WERI-Rb-1 (cell line): ENCODE results near the gene NCAPG.
"Not testable (repeated sequence)": the region's sequence is repeated elsewhere in the genome, so short reads cannot be mapped to it uniquely, and the experiment has no call there.

Source experiments
- DNase-seq: peaks from one replicate; pipeline ENCODE4 v3.0.0-alpha.2; 2020
- H3K27ac ChIP-seq: fragments of 250-450 bp; sonication (Bioruptor Pico); 2 replicates; pipeline ENCODE4 v1.5.1; 2020; ENCODE audit warnings: mild to moderate bottlenecking, moderate library complexity
- H3K27me3 ChIP-seq: fragments of 250-450 bp; sonication (Bioruptor Pico); 2 replicates; pipeline ENCODE4 v1.5.1; 2021; ENCODE audit warnings: mild to moderate bottlenecking, low read depth, moderate library complexity; ENCODE audit not compliant: insufficient read depth, severe bottlenecking
- H3K36me3 ChIP-seq: fragments of 250-450 bp; sonication (Bioruptor Pico); 2 replicates; pipeline ENCODE4 v1.5.1; 2020; ENCODE audit warnings: mild to moderate bottlenecking, moderate library complexity
- H3K4me3 ChIP-seq: 2 replicates; pipeline ENCODE4 v1.5.1; 2011; ENCODE audit warnings: low read depth, mild to moderate bottlenecking, control low read depth, low read length
- H3K9me3 ChIP-seq: fragments of 250-450 bp; sonication (Bioruptor Pico); 2 replicates; pipeline ENCODE4 v1.5.1; 2021; ENCODE audit warnings: mild to moderate bottlenecking, moderate library complexity; ENCODE audit not compliant: severe bottlenecking
- TF ChIP-seq, protein P1 (sequence below): IDR thresholded peaks from 2 replicates; pipeline ENCODE4 v1.5.1; 2011; ENCODE audit warnings: low read depth, mild to moderate bottlenecking, control low read depth, inconsistent platforms, low read length

The NCAPG gene

GRCh38 chr4:17814140-17814539 is 3.4 kb downstream of the NCAPG start:
- Histone ChIP-seq H3K36me3 (peaks cover 78% of the 10 kb centered on the region), H3K4me3 (no peak overlapping the region), H3K27ac (no peak overlapping the region), H3K9me3 (no peaks in the 10 kb centered on the region), H3K27me3 (no peaks in the 10 kb centered on the region)
- DNase-seq = no peak
- TF ChIP-seq, protein P1, sequence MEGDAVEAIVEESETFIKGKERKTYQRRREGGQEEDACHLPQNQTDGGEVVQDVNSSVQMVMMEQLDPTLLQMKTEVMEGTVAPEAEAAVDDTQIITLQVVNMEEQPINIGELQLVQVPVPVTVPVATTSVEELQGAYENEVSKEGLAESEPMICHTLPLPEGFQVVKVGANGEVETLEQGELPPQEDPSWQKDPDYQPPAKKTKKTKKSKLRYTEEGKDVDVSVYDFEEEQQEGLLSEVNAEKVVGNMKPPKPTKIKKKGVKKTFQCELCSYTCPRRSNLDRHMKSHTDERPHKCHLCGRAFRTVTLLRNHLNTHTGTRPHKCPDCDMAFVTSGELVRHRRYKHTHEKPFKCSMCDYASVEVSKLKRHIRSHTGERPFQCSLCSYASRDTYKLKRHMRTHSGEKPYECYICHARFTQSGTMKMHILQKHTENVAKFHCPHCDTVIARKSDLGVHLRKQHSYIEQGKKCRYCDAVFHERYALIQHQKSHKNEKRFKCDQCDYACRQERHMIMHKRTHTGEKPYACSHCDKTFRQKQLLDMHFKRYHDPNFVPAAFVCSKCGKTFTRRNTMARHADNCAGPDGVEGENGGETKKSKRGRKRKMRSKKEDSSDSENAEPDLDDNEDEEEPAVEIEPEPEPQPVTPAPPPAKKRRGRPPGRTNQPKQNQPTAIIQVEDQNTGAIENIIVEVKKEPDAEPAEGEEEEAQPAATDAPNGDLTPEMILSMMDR = no peak

- Histone ChIP-seq H3K36me3 (peaks cover 82% of the 10 kb centered on the region), H3K27me3 (no peaks in the 10 kb centered on the region), H3K27ac (no peak overlapping the region), H3K9me3 (no peaks in the 10 kb centered on the region), H3K4me3 (no peak overlapping the region)
- DNase-seq = no peak
- TF ChIP-seq, protein P1 = no peak
Observed at GRCh38 chr4:17816142-17816541, 5.4 kb downstream of the NCAPG start.

DNA sequence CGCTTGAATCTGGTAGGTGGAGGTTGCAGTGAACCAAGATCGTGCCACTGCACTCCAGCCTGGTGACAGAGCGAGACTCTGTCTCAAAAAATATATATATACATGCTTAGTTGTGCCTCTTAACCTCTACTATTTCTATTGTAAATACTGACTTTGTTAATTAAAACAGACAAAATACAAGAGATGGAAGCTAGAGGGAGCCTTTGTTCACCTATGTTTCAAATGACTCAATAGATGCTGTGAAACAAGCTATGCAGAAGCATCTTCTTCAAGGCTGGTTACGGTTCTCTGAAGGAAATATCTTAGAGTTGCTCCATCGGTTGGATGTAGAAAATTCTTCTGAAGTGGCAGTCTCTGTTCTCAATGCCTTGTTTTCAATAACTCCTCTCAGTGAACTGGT is 6.2 kb downstream of the NCAPG start:
- H3K4me3 ChIP-seq = no peak overlapping the region
- peaks cover 80% of the 10 kb centered on the region for H3K36me3 ChIP-seq
- H3K9me3 ChIP-seq = no peaks in the 10 kb centered on the region
- no peak for DNase-seq
- H3K27me3 ChIP-seq = no peaks in the 10 kb centered on the region
- no peak overlapping the region for H3K27ac ChIP-seq
- TF ChIP-seq, protein P1 = peak; percentile 49

- Histone ChIP-seq H3K4me3 (no peak overlapping the region), H3K27me3 (no peaks in the 10 kb centered on the region), H3K27ac (no peak overlapping the region), H3K9me3 (no peaks in the 10 kb centered on the region), H3K36me3 (peaks cover 84% of the 10 kb centered on the region)
- TF ChIP-seq, protein P1 = no peak
- no peak for DNase-seq
Observed at GRCh38 chr4:17823871-17824669, 13.3 kb downstream of the NCAPG start.

DNA sequence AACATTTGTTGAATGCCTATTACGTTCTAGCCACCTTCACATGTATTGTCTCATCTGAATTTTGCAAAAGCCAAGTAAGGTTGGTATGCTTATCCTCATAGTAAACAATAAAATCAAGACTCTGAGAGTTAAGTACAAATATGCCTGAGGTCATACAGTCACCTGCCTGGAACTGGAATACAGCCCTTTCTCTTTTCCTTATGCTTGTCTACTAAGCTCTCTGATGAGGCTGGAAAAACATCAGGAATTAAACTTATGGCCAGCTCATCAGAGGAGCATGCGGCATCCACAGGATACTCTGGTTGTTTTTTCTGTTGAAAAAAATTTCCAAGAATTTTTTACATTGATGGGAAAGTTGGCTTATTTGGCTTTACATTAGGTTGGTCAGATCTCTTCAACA is 35.5 kb downstream of the NCAPG start:
- no peaks in the 10 kb centered on the region for H3K27me3 ChIP-seq
- no peak overlapping the region for H3K4me3 ChIP-seq
- no peak overlapping the region for H3K27ac ChIP-seq
- H3K9me3 ChIP-seq = peaks cover 14% of the 10 kb centered on the region
- TF ChIP-seq, protein P1 = no peak
- H3K36me3 ChIP-seq = peaks cover 57% of the 10 kb centered on the region
- DNase-seq = no peak

- not testable (repeated sequence) for H3K27ac ChIP-seq, DNase-seq, H3K27me3 ChIP-seq, H3K4me3 ChIP-seq
- Histone ChIP-seq H3K9me3 (peaks cover 14% of the 10 kb centered on the region), H3K36me3 (peaks cover 18% of the 10 kb centered on the region)
Observed at GRCh38 chr4:17850295-17850694, 39.5 kb downstream of the NCAPG start.
